ENCODE measurements around the gene DZANK1.
"Not testable (repeated sequence)": the region's sequence is repeated elsewhere in the genome, so short reads cannot be mapped to it uniquely, and the experiment has no call there.

DNA sequence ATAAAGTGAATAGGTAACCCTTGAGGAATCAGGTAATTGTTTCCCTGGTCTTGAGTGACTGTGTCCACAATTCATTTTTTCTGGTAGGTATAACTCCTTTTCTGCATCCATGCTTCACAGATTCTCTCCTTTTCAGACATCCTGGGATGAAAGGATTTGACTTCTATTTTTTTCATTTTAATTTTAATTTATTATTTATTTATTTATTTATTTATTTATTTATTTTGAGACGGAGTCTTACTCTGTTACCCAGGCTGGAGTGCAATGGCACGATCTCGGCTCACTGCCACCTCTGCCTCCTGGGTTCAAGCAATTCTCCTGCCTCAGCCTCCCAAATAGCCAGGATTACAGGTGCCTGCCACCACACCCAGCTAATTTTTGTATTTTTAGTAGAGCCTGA is 117.1 kb downstream of the DZANK1 start:
- TF ChIP-seq, protein P1, sequence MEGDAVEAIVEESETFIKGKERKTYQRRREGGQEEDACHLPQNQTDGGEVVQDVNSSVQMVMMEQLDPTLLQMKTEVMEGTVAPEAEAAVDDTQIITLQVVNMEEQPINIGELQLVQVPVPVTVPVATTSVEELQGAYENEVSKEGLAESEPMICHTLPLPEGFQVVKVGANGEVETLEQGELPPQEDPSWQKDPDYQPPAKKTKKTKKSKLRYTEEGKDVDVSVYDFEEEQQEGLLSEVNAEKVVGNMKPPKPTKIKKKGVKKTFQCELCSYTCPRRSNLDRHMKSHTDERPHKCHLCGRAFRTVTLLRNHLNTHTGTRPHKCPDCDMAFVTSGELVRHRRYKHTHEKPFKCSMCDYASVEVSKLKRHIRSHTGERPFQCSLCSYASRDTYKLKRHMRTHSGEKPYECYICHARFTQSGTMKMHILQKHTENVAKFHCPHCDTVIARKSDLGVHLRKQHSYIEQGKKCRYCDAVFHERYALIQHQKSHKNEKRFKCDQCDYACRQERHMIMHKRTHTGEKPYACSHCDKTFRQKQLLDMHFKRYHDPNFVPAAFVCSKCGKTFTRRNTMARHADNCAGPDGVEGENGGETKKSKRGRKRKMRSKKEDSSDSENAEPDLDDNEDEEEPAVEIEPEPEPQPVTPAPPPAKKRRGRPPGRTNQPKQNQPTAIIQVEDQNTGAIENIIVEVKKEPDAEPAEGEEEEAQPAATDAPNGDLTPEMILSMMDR (IDR thresholded peaks at IDR 0.05) = not testable (repeated sequence)
- not testable (repeated sequence) for TF ChIP-seq POLR2A (IDR thresholded peaks at IDR 0.05)

Measured in breast epithelium (tissue), 3 donors.